ENCODE data around the gene SPATA6L. TPM values are rescaled to one million over a fixed set of nuclear protein-coding genes. Genes with fewer than 3 reads are reported as not detected.

The SPATA6L gene
- total and polyA plus RNA-seq, 2 of the 13 experiments (the other 11 are each of a cell fraction or from before 2014, with no cell fraction given), result 1.1 to 1.9 TPM

GRCh38 chr9:4555236-4555635 lies 111.0 kb downstream of the SPATA6L start:
- Histone ChIP-seq H3K9ac (ENCODE audit: insufficient read depth, low read depth, low read length) (no peak overlapping the region), H3K36me3 (replicated peaks in 1 of 2; ENCODE audit: control insufficient read depth in 1 of 2, insufficient read depth in 2 of 2, low read length in 2 of 2) (no peaks in the 10 kb centered on the region), H4K20me1 (ENCODE audit: insufficient read depth, low read length) (no peaks in the 10 kb centered on the region), H3K27me3 (ENCODE audit: control insufficient read depth in 1 of 2, insufficient read depth in 2 of 2, low read length in 2 of 2) (no peaks in the 10 kb centered on the region; a peak in 1 of 5 replicates), H3K9me3 (ENCODE audit: low read length) (no peaks in the 10 kb centered on the region), H2AFZ (ENCODE audit: low read length) (no peak overlapping the region), H3K27ac (ENCODE audit: extremely low read length, insufficient read depth, low read length) (no peak overlapping the region), H3K4me3 (replicated peaks in 1 of 3; ENCODE audit: insufficient read depth in 1 of 3, low read depth in 2 of 3, low read length in 3 of 3) (no peak overlapping the region), H3K79me2 (ENCODE audit: insufficient read depth, low read length) (no peaks in the 10 kb centered on the region), H3K4me2 (ENCODE audit: low read depth, low read length) (no peak overlapping the region), H3K4me1 (ENCODE audit: insufficient read depth, low read length) (no peaks in the 10 kb centered on the region)
- POLR2A ChIA-PET, result no interaction called here
- CTCF ChIA-PET (ENCODE audit: low intra/inter-chr PET ratio, low total read pairs), result no interaction called here
- DNase-seq (ENCODE audit: low spot score) (no peak), FAIRE-seq (no peak), ATAC-seq (no peak)
- in situ Hi-C loops (cut with HindIII; ENCODE audit: extremely low pct_ligation_motif_present, low pct_unique_long_range_greater_than_20kb), result loop anchor here (10.0 kb wide), 1 partner anchor 240 kb away; no protein-coding TSS in a partner anchor
- BruUV-seq (replicated peaks), result no TSS peak
- intact Hi-C loops (cut with micrococcal nuclease; ENCODE audit: unreplicated experiment), result no loop called here
- WGBS (ENCODE audit: low lambda C conversion rate), result 9% methylated on average over 2 of the region's 2 CpGs
- TF ChIP-seq, protein P1, sequence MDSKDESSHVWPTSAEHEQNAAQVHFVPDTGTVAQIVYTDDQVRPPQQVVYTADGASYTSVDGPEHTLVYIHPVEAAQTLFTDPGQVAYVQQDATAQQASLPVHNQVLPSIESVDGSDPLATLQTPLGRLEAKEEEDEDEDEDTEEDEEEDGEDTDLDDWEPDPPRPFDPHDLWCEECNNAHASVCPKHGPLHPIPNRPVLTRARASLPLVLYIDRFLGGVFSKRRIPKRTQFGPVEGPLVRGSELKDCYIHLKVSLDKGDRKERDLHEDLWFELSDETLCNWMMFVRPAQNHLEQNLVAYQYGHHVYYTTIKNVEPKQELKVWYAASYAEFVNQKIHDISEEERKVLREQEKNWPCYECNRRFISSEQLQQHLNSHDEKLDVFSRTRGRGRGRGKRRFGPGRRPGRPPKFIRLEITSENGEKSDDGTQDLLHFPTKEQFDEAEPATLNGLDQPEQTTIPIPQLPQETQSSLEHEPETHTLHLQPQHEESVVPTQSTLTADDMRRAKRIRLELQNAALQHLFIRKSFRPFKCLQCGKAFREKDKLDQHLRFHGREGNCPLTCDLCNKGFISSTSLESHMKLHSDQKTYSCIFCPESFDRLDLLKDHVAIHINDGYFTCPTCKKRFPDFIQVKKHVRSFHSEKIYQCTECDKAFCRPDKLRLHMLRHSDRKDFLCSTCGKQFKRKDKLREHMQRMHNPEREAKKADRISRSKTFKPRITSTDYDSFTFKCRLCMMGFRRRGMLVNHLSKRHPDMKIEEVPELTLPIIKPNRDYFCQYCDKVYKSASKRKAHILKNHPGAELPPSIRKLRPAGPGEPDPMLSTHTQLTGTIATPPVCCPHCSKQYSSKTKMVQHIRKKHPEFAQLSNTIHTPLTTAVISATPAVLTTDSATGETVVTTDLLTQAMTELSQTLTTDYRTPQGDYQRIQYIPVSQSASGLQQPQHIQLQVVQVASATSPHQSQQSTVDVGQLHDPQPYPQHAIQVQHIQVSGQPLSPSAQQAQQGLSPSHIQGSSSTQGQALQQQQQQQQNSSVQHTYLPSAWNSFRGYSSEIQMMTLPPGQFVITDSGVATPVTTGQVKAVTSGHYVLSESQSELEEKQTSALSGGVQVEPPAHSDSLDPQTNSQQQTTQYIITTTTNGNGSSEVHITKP (CRISPR knock-in tag; IDR thresholded peaks at IDR 0.05; ENCODE audit: low read depth), result no peak
- no peak for TF ChIP-seq ZNF263 (CRISPR knock-in tag; IDR thresholded peaks at IDR 0.05)
- no peak for TF ChIP-seq ZNF407 (CRISPR knock-in tag; IDR thresholded peaks at IDR 0.05; ENCODE audit: not compliant biosample characterization)
- no peak for TF ChIP-seq KMT2B (CRISPR knock-in tag; IDR thresholded peaks at IDR 0.05)
- TF ChIP-seq MXD4 (CRISPR knock-in tag; IDR thresholded peaks at IDR 0.05), result no peak
- TF ChIP-seq, protein P2, sequence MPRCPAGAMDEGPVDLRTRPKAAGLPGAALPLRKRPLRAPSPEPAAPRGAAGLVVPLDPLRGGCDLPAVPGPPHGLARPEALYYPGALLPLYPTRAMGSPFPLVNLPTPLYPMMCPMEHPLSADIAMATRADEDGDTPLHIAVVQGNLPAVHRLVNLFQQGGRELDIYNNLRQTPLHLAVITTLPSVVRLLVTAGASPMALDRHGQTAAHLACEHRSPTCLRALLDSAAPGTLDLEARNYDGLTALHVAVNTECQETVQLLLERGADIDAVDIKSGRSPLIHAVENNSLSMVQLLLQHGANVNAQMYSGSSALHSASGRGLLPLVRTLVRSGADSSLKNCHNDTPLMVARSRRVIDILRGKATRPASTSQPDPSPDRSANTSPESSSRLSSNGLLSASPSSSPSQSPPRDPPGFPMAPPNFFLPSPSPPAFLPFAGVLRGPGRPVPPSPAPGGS (CRISPR knock-in tag; IDR thresholded peaks at IDR 0.05), result no peak
- TF ChIP-seq ZFP90 (CRISPR knock-in tag; IDR thresholded peaks at IDR 0.05; ENCODE audit: borderline replicate concordance), result no peak
- no peak for TF ChIP-seq ZNF839 (CRISPR knock-in tag; IDR thresholded peaks at IDR 0.05; ENCODE audit: borderline replicate concordance)
- TF ChIP-seq KDM4B (CRISPR knock-in tag; IDR thresholded peaks at IDR 0.05), result no peak
- no peak for TF ChIP-seq MEIS2 (CRISPR knock-in tag; IDR thresholded peaks at IDR 0.05)
- no peak for TF ChIP-seq NBN (conservative IDR thresholded peaks at IDR 0.05)

Measured in HepG2 (cell line).